ENCODE data around the gene TBC1D1. TPM values are rescaled to one million over a fixed set of nuclear protein-coding genes. Genes with fewer than 3 reads are reported as not detected.

The TBC1D1 gene
- polyA plus RNA-seq, 3 donors: 23.3 to 70.0 (median 31.5) TPM

DNA sequence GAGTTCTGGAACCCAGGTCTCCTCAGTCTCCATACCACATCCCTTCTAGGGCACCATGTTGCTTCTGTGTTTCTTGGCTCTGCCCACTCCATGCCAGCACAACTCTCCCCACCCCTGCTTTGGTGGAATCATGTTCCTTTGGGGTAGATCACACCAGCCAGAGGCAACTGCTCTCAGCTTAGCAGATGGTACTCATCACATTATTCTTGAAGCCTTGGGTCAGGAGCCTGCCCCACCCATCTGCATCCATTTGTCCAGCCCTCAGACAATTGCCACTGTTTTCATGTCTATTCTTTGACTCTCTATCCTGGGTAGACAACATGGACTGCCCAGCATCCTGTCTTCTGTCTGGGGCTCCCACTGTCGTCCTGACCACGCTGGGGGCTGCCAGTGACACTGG lies 216.9 kb downstream of the TBC1D1 start:
- TF ChIP-seq CTCF (IDR thresholded peaks at IDR 0.05): no peak
- Histone ChIP-seq H4K20me1 (ENCODE audit: insufficient read depth, low read length) (no peaks in the 10 kb centered on the region), H3K9ac (ENCODE audit: insufficient read depth, low read length, poor library complexity, severe bottlenecking) (no peak overlapping the region), H3K9me3 (replicated peaks in 1 of 2; ENCODE audit: control insufficient read depth in 1 of 2, insufficient read depth in 1 of 2, low read length in 2 of 2) (no peaks in the 10 kb centered on the region), H3K36me3 (replicated peaks in 1 of 2; ENCODE audit: control insufficient read depth in 1 of 2, insufficient read depth in 2 of 2, low read length in 2 of 2) (peaks cover 77 to 96% of the 10 kb centered on the region in 2 donors), H3K4me3 (replicated peaks in 1 of 3; ENCODE audit: low read depth in 2 of 3, low read length in 3 of 3) (no peak overlapping the region), H2AFZ (ENCODE audit: insufficient read depth, low read depth, low read length, poor library complexity, severe bottlenecking) (no peak overlapping the region), H3K4me1 (ENCODE audit: control insufficient read depth in 1 of 2, insufficient read depth in 2 of 2, low read length in 2 of 2) (no peaks in the 10 kb centered on the region), H3K27ac (ENCODE audit: low read depth in 1 of 2, low read length in 2 of 2) (peak overlapping the region in 1 of 2 donors; percentile 34), H3K27me3 (ENCODE audit: control insufficient read depth in 2 of 2, insufficient read depth in 2 of 2, low read length in 2 of 2) (no peaks in the 10 kb centered on the region), H3K4me2 (replicated peaks; ENCODE audit: extremely low read depth, low read length, poor library complexity, severe bottlenecking) (no peak overlapping the region), H3K79me2 (ENCODE audit: insufficient read depth, low read length) (no peaks in the 10 kb centered on the region)
- H3K4me1 Mint-ChIP-seq: peaks cover 6% of the 10 kb centered on the region
- intact Hi-C loops (cut with micrococcal nuclease): no loop called here
- no peak overlapping the region for H3K4me3 Mint-ChIP-seq
- H3K27me3 Mint-ChIP-seq (ENCODE audit: low read depth in 3 of 3): peaks cover 0 to 1% (median 0%) of the 10 kb centered on the region in 3 donors
- peaks cover 82 to 94% of the 10 kb centered on the region in 2 donors for H3K36me3 Mint-ChIP-seq
- WGBS (ENCODE audit: insufficient coverage): 100% methylated on average over 2 of the region's 2 CpGs
- H3K27ac Mint-ChIP-seq: peak overlapping the region in 3 of 7 donors; percentile 11 to 70 (median 43)
- no peak for DNase-seq
- no peaks in the 10 kb centered on the region for H3K9me3 Mint-ChIP-seq

DNA sequence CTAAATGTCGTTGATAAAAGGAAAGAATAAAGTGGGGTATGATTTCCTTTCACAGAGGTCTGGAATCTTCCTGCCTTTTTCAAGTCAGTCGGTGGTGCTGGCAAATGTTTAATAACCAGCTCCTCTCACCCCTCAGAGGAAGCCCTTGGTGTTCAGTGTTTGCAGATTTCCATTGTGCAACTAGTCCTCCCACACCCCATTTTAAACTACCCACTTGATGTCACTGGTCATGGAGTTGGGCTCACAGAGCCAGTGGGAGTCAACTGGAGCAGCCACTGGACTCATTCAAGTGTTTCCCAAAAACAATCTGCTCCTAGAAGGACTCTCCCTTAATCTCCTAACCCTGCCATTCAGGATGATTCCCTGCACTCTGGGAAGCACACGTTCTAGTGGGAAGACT lies 218.5 kb downstream of the TBC1D1 start:
- peaks cover 73 to 87% of the 10 kb centered on the region in 2 donors for H3K36me3 Mint-ChIP-seq
- H3K4me3 ChIP-seq (replicated peaks in 1 of 3; ENCODE audit: low read depth in 2 of 3, low read length in 3 of 3): no peak overlapping the region

More for the DNA sequence above, 218.5 kb downstream of the TBC1D1 start:
- H3K27ac ChIP-seq (ENCODE audit: low read depth in 1 of 2, low read length in 2 of 2): peak overlapping the region in 1 of 2 donors; percentile 2
- 83% methylated on average over 1 of the region's 3 CpGs for whole genome bisulfite sequencing (ENCODE audit: insufficient coverage)
- Mint-ChIP-seq H3K4me1 (peaks cover 11% of the 10 kb centered on the region), H3K27ac (peak overlapping the region in 3 of 7 donors; percentile 15 to 45 (median 32)), H3K27me3 (ENCODE audit: low read depth in 3 of 3) (peaks cover 0 to 1% (median 0%) of the 10 kb centered on the region in 3 donors), H3K9me3 (no peaks in the 10 kb centered on the region), H3K4me3 (no peak overlapping the region)
- peaks cover 8% of the 10 kb centered on the region for H4K20me1 ChIP-seq (ENCODE audit: insufficient read depth, low read length)
- H3K36me3 ChIP-seq (replicated peaks in 1 of 2; ENCODE audit: control insufficient read depth in 1 of 2, insufficient read depth in 2 of 2, low read length in 2 of 2): peaks cover 69 to 96% of the 10 kb centered on the region in 2 donors
- no peak overlapping the region for H3K9ac ChIP-seq (ENCODE audit: insufficient read depth, low read length, poor library complexity, severe bottlenecking)
- no peak for DNase-seq
- intact Hi-C loops (cut with micrococcal nuclease): no loop called here
- H3K79me2 ChIP-seq (ENCODE audit: insufficient read depth, low read length): no peaks in the 10 kb centered on the region
- H2AFZ ChIP-seq (ENCODE audit: insufficient read depth, low read depth, low read length, poor library complexity, severe bottlenecking): no peak overlapping the region
- H3K4me1 ChIP-seq (ENCODE audit: control insufficient read depth in 1 of 2, insufficient read depth in 2 of 2, low read length in 2 of 2): peaks cover 6% of the 10 kb centered on the region in 2 donors
- H3K27me3 ChIP-seq (ENCODE audit: control insufficient read depth in 2 of 2, insufficient read depth in 2 of 2, low read length in 2 of 2): no peaks in the 10 kb centered on the region
- H3K9me3 ChIP-seq (replicated peaks in 1 of 2; ENCODE audit: control insufficient read depth in 1 of 2, insufficient read depth in 1 of 2, low read length in 2 of 2): no peaks in the 10 kb centered on the region
- TF ChIP-seq CTCF (IDR thresholded peaks at IDR 0.05): no peak
- no peak overlapping the region for H3K4me2 ChIP-seq (replicated peaks; ENCODE audit: extremely low read depth, low read length, poor library complexity, severe bottlenecking)

Data from CD14-positive monocyte (primary cell).